Calu3 (cell line): Measurements from ENCODE around the gene ZCCHC7. TPM values are rescaled to one million over a fixed set of nuclear protein-coding genes. Genes with fewer than 3 reads are reported as not detected.
"Not testable (repeated sequence)": the region's sequence is repeated elsewhere in the genome, so short reads cannot be mapped to it uniquely, and the experiment has no call there.

Source experiments
- BruUV-seq: library from RNA; stranded (reverse); fragments of 400-500 nt; replicated peaks from 2 replicates; lab custom pipeline; 2021; lab: Mats Ljungman, UMichigan
- CTCF ChIA-PET: fragments of 300-600 bp; sonication (Branson Sonifier 250); formaldehyde crosslinking; loops from one replicate; lab custom pipeline; 2022; ENCODE audit warnings: antibody characterized with exemption; lab: Charles Lee
- DNase-seq: peaks from one replicate; pipeline ENCODE4 v3.0.0; 2022
- H3K27ac Mint-ChIP-seq: one replicate; pipeline ENCODE4 v1.8.0; 2022; ENCODE audit warnings: mixed read lengths; ENCODE audit not compliant: unreplicated experiment
- H3K27me3 Mint-ChIP-seq: one replicate; pipeline ENCODE4 v1.8.0; 2022; ENCODE audit warnings: mixed read lengths; ENCODE audit not compliant: unreplicated experiment
- H3K36me3 Mint-ChIP-seq: one replicate; pipeline ENCODE4 v1.8.0; 2022; ENCODE audit warnings: mild to moderate bottlenecking, moderate library complexity, mixed read lengths; ENCODE audit not compliant: insufficient read depth, unreplicated experiment
- H3K4me1 Mint-ChIP-seq: one replicate; pipeline ENCODE4 v1.8.0; 2022; ENCODE audit warnings: mild to moderate bottlenecking, low read depth, mixed read lengths; ENCODE audit not compliant: unreplicated experiment
- H3K4me3 Mint-ChIP-seq: one replicate; pipeline ENCODE4 v1.8.0; 2022; ENCODE audit warnings: mild to moderate bottlenecking, low read depth, moderate library complexity, mixed read lengths; ENCODE audit not compliant: unreplicated experiment
- H3K9me3 Mint-ChIP-seq: one replicate; pipeline ENCODE4 v1.8.0; 2022; ENCODE audit warnings: low read depth, mixed read lengths; ENCODE audit not compliant: unreplicated experiment
- CTCF ChIP-seq: fragments of 200-600 bp; IDR thresholded peaks from one replicate; pipeline ENCODE4 v1.8.0; 2022; ENCODE audit warnings: antibody characterized with exemption; ENCODE audit not compliant: unreplicated experiment
- intact Hi-C: fragments of 100-400 bp; cut with micrococcal nuclease; formaldehyde crosslinking; loops from one replicate; pipeline ENCODE4 v1.10.0; 2022; ENCODE audit not compliant: unreplicated experiment
- total RNA-seq: library from RNA; stranded (reverse); gene quantifications from 2 replicates; pipeline ENCODE4 v1.2.3, GENCODE V29; 2022

Gene ZCCHC7
- total RNA-seq, 1 experiment from 2014 or later: 6.5 TPM

GRCh38 chr9:37184905-37185867, 64.8 kb downstream of the ZCCHC7 start:
- Mint-ChIP-seq H3K4me3 (no peak overlapping the region), H3K27ac (no peak overlapping the region), H3K9me3 (no peaks in the 10 kb centered on the region), H3K27me3 (no peaks in the 10 kb centered on the region), H3K4me1 (no peaks in the 10 kb centered on the region), H3K36me3 (no peaks in the 10 kb centered on the region)
- no peak for DNase-seq
- TF ChIP-seq CTCF: no peak
- CTCF ChIA-PET: interaction anchor here (0.6 kb wide), 1 partner anchor 34 kb away, joined by 3 read pairs; no protein-coding TSS in a partner anchor
- intact Hi-C loops: no loop called here
- no TSS peak for BruUV-seq

- no peak for DNase-seq
- TF ChIP-seq CTCF: no peak
- Mint-ChIP-seq H3K27ac (no peak overlapping the region), H3K4me1 (no peaks in the 10 kb centered on the region), H3K9me3 (no peaks in the 10 kb centered on the region), H3K36me3 (no peaks in the 10 kb centered on the region), H3K4me3 (no peak overlapping the region), H3K27me3 (no peaks in the 10 kb centered on the region)
- intact Hi-C loops: no loop called here
- CTCF ChIA-PET: no interaction called here
- no TSS peak for BruUV-seq
Observed at GRCh38 chr9:37187292-37187691, 66.9 kb downstream of the ZCCHC7 start.

GRCh38 chr9:37187713-37188439, 67.5 kb downstream of the ZCCHC7 start:
- Mint-ChIP-seq H3K4me3 (no peak overlapping the region), H3K27ac (no peak overlapping the region), H3K36me3 (no peaks in the 10 kb centered on the region), H3K4me1 (no peaks in the 10 kb centered on the region), H3K27me3 (no peaks in the 10 kb centered on the region), H3K9me3 (no peaks in the 10 kb centered on the region)
- TF ChIP-seq CTCF: no peak
- DNase-seq: no peak
- CTCF ChIA-PET: no interaction called here
- intact Hi-C loops: no loop called here
- BruUV-seq: no TSS peak

- intact Hi-C loops, H3K36me3 Mint-ChIP-seq, CTCF ChIA-PET, H3K4me1 Mint-ChIP-seq, H3K27ac Mint-ChIP-seq, H3K27me3 Mint-ChIP-seq, H3K9me3 Mint-ChIP-seq, BruUV-seq, H3K4me3 Mint-ChIP-seq, DNase-seq: not testable (repeated sequence)
Observed at GRCh38 chr9:37190739-37191138, 70.4 kb downstream of the ZCCHC7 start.
